NCI-H2227 (cell line): Measurements from ENCODE around the gene RND1.
"Not testable (repeated sequence)": the region's sequence is repeated elsewhere in the genome, so short reads cannot be mapped to it uniquely, and the experiment has no call there.

Source experiments
- DNase-seq: peaks from one replicate; lab custom pipeline; 2025; ENCODE audit not compliant: unreplicated experiment; lab: John Stamatoyannopoulos, UW

RND1 gene

DNA sequence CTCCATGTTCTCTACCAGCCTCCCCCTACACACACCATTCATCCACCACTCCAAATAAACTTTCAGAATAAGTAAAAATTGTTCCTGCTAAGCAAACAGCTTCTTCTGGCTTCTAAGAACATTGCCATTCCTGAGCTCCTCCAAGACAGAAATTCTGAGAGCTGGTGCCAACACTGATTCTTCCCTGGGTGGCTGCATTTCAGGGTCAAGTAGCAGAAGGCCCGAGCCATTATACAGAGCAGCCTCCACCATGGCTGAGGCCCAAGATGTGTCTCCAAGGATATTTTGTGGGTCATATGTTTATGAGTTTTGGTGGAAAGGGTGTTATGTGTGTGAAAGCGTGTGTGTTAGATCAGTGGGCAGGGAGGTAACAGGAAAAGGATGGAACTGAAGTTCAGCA lies 3.5 kb upstream of the RND1 start:
- DNase-seq, result no peak

DNA sequence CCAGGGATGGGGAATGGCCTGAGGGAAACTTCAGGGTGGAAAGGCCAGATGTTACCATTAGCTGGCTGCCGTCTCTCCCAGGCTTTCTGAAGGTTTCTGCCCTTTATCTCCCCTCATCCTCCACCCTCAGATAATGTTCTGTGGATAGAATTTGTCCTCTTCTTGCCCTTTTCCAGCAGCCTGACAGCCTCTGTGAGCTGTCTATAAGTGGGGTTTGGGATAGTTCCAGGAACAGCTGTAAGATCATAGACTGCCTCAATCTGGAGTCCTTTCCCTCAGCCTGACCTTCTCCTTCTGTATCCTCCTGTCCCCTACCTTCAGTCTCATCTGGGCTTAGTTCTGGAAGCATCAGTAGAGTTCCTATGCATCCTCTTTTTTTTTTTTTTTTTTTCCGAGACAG lies 2.8 kb upstream of the RND1 start:
- no peak for DNase-seq

DNA sequence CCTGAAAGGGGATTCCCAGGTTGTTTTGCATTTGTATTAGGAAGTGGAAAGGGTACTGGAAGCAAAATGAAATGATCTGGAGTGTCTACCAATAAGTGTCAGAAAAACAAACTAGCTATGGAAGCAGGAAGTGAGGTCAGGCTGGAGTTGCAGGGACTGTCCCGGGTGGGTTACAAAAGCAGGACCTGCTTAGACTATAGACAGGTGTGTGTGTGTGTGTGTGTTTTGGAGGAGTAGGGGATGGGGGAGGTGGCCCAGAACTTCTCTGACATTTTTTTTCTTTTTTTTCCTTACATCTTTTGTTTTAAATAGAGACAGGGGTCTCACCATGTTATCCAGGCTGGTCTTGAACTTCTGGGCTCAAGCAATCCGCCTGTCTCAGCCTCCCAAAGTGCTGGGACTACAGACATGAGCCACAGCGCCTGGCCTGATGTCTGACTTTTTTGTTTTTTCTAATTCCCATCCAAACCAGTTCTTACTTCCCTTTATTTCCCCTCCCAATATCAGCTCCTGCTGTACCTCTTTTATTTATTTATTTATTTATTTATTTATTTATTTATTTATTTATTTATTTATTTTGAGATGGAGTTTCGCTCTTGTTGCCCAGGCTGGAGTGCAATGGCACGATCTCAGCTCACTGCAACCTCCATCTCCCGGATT lies 512 bp upstream of the RND1 start:
- DNase-seq, result no peak

DNA sequence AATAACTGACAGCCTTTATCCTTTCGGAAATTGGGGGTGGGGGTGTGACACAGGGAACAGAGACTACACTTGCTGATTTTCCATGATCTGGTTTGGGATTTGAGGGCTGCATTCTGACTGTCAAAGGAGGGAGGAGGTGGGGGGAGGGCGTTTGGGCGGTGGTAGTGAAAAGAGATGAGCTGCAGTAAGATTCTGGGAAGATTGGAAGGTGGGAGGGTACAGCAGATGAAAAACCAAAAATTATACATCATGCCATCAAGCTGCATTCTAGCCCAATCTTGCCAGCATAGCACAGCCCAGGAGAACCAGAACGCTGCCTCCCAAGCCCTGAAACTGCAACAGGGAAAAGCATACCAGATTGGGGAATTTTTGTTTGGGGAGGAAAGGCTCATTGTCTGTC lies 2.4 kb downstream of the RND1 start:
- no peak for DNase-seq

DNA sequence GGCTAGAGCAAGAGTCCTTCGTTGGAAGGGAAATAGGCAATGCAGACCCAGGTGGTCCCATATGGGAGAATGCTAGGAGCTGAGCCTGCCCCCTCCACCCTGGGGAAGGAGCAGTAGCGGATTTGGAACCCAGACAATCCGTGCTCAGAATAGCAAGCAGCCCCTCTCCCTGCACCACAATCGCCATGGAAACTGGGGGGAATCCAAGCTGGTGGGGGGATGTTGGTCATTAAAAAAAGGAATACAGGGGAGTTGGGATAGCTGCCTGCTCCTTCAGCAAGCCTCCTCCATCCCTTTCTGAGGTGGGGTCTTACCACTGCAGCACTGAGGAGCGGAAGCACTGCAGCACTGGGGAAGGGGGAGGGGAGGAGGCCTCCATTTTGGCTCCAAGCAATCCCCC lies 2.9 kb downstream of the RND1 start:
- no peak for DNase-seq

DNA sequence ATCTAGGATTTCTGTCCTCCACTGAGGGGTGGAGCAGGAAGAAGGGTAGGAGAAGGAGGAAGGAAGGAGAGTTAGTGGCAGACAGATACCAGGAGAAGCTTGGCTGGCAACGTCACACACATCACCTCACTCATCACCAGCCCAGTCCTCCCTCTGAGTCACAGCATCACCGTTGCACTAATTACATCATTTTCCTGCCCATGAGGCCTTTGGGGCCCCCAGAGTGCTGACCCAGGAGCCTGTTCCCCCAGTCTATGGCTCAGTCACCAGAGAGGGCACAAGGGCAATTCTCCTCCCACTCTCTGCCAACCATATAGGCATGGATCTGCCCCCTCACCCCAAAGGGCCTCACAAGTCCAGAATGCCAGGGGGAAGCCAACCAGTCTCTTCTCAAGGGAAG lies 4.6 kb downstream of the RND1 start:
- no peak for DNase-seq

DNA sequence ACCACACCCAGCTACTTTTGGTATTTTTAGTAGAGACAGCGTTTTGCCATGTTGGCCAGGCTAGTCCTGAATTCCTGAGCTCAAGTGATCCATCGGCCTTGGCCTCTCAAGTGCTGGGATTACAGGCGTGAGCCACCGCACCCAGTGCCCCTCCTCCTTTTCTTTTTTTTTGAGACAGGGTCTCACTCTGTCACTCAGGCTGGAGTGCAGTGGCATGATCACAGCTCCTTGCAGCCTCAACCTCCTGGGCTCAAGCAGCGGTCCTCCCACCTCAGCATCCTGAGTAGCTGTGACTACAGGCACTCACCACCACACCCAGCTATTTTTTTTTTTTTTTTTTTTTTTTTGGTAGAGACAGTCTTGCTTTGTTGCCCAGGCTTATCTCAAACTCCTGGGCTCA lies 5.4 kb downstream of the RND1 start:
- DNase-seq, result not testable (repeated sequence)

DNA sequence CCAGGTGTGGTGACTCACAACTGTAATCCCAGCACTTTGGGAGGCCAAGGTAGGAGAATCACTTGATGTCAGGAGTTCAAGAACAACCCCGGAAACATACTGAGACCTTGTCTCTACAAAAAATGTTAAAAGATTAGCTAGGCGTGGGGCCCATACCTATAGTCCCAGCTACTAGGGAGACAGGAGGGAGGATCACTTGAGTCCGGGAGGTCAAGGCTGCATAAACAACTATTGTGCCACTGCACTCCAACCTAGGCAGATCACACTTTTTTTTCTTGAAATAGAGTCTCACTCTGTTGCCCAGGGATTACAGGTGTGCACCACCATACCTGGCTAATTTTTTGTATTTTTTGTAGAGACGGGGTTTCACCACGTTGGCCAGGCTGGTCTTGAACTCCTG lies 6.1 kb downstream of the RND1 start:
- no peak for DNase-seq

DNA sequence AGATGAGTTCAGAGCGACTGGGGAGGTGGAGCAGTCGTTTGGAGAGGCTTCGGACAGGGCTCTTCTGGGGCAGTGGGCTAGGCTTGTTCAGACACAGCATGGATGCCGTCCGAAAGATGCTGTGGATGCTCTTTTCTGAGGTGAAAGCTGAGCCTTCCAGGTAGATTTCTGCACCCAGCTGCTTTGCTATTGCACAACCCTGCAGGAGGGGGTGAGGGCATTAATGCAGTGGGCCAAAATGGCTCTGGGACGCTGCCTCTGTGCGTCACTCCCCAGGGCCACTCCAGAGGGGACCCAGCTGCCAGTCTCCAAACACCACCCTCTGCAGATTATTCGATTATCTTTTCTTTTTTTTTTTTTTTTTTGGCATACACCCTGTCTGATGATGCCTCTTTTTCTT lies 7.6 kb downstream of the RND1 start:
- DNase-seq, result no peak

DNA sequence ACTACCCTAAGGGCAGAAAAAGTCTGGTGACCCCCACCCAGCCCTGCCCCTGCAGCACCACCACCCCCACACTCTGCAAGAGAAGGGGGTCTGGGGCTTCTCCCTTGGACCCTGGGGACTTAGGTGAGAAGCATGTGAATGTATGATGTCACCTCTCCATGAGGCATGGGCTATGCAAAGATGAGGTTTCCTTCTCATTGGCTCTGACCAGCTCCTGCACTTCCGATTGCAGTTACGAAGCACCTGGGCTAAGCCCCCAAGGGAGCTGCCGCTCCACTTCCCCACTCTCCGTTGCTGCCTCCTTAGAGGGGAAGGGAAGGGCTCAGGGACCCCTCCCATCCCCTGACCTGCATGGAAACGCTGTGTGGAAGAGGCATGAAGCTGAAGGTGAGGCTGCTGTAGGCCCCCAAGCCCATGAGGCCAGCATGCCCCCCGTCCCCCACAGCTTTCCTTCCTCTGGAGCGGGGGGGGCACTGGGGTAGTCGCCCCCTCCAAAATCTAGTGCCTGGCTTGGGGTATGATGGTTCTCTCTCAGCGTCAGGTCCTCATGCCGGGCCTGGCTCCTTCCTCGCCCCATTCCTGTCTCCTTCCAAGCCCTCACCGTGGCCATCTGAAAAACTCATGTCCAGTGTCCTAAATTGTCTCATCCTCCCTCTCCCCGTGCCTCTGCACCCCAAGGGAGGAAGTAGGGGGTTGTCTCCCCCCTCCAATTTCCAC lies 8.2 kb downstream of the RND1 start:
- no peak for DNase-seq

DNA sequence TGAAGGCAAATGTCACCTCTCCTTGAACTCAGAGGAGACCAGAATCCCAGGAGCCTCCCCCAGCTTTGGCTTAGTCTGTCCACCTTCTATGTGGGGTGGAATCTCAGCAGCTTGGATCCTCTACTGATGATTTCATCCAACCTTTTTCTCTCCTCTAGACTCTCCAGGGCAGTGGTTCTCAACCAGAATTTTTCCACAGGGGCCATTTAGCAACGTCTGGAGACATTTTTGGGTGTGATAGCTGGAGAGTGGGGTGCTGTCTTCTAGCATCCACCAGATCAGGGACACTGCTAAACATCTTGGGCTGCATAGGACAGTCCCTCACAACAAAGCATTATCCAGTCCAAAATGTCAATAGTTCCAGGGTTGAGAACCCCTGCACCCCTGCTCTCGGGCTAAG lies 9.3 kb downstream of the RND1 start:
- DNase-seq, result no peak

DNA sequence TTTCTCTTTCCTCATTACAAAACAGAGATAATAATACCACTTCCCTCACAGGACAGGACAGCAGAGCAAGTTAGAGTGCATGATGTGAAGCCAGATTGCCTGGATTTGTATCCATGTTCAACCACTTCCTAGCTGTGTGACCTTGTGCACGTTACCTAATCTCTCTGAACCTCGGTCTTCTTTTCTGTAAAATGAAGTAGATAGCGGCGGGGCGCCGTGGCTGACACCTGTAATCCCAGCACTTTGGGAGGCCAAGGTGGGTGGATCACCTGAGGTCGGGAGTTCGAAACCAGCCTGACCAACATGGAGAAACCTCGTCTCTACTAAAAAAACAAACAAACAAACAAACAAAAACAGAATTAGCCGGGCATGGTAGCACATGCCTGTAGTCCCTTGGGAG lies 10.7 kb downstream of the RND1 start:
- DNase-seq, result not testable (repeated sequence)

DNA sequence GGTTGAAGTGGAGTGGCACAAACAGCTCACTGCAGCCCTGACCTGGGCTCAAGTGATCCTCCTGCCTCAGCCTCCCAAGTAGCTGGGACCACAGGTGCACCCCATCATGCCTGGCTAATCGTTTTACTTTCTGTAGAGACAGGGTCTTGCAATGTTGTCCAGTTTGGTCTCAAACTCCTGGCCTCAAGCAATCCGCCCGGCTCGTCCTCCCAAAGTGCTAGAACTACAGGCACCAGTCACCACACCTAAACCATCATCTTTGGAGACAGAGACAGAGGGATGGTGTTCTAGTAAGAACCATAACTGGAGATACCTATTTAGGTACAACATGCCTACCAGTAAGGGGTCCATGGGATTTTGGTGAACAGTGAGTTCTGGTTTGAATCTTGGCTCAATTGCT lies 11.2 kb downstream of the RND1 start:
- no peak for DNase-seq

DNA sequence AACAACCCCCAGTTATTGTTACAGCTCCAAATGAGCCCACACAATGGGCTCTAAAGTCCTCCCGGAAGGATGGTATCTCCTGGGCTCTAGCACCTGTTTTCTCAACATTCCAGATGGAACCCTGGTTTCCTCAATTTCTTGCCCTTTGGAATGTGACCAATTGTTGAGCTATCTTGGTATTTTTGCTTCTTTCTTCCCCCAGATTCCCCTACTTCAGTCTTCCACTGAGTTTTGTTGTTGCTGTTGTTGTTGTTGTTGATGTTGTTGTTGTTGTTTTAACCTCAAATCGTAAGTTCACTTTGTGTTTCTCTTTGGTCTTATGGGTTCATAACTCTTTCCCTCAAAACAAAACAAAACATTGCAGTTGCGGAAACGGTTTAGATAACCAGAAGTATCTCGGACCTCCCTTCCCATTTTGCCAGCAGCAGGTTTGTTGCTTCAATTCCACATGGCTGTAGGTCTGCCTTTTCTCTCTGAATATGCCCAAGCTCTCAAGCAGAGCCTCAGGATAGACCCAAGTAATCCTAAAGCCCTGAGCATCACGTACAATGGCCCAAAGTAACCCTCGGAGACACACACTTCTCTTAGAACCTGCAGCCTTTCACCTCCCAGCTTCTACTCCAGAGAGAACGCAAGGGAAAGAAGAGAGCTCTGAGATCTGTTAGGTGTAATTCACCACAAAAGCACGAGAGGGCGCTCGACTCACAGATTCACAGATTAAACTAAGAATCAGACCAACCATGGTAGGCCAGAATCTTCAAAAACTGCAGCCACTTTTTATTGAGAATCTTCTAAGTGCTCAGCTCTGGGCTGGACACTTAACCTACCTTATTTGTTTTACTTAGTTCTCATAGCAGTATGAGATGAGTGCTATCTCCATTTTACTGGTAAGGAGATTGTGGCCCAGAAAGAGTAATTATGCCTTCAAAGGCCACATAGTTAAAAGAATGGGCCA lies 12.7 kb downstream of the RND1 start:
- peak; percentile 87 for DNase-seq

DNA sequence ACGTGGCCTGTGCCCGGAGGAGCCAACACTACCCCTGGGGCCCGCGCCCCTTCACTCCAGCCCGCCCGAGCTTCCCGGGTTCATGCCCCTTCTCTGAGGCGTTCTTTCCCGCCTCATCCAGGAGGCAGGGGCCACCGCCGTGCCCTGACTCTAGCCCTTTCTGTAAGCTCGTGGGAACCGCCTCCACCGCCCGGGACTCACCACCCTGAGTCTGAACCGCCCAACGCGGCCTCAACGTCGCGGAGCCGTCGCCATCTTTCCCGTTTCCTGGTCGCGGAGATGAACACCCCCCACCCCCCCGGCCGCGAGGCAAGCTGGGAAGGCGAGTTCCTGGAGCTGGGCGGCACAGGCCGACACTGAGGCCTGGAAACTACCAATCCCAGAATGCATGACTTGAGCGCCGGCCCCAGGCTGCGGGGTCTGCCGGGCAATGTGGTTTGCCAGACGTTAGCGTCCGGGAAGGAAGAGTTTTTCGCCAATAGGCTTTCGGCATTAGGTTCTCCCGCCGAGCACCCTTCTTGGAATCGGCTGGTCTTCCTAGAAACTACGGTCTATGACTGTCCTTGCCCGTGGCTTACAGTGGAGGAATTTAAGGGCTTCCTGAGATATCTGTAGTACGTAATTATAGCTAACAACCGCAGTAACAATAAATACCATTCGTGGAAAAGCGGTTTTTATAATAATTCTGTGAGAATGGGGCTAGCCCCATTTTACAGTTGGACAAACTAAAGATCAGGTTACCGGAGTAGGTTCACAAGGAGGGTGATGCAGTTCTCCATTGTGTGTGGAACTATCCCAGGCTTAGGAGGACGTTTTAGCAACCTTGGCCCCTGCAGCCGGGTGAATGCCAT lies 13.6 kb downstream of the RND1 start, which contains the start of gene DDX23:
Gene DDX23 (minus strand): TSS at position 281 of the 851 bp plus-strand sequence. CDS start 6,381 bp downstream, outside the sequence.
- DNase-seq, result peak; percentile 95

DNA sequence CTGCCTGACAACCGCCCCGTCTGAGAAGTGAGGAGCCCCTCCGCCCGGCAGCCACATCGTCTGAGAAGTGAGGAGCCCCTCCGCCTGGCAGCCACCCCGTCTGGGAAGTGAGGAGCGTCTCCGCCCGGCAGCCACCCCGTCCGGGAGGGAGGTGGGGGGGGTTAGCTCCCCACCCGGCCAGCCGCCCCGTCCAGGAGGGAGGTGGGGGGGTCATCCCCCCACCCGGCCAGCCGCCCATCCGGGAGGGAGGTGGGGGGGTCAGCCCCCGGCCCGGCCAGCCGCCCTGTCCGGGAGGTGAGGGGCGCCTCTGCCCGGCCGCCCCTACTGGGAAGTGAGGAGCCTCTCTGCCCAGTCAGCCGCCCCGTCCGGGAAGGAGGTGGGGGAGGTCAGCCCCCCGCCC lies 23.6 kb downstream of the RND1 start:
- not testable (repeated sequence) for DNase-seq

DNA sequence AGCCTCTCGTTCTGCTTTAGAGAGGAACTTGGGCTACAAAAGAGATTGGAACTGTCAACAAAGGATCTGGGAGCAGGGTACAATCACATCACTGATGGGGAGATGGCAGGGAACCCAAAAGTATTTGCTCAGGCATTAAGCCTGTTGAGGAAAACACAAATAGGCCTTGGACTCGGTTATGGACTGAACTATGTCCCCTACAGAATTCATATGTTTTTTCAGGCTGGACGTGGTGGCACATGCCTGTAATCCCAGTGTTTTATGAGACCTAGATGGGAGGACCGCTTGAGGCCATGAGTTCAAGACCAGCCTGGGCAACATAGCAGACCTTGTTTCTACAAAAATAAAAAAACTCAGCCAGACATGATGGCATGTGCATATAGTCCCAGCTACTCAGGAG lies 27.6 kb downstream of the RND1 start:
- DNase-seq, result no peak

DNA sequence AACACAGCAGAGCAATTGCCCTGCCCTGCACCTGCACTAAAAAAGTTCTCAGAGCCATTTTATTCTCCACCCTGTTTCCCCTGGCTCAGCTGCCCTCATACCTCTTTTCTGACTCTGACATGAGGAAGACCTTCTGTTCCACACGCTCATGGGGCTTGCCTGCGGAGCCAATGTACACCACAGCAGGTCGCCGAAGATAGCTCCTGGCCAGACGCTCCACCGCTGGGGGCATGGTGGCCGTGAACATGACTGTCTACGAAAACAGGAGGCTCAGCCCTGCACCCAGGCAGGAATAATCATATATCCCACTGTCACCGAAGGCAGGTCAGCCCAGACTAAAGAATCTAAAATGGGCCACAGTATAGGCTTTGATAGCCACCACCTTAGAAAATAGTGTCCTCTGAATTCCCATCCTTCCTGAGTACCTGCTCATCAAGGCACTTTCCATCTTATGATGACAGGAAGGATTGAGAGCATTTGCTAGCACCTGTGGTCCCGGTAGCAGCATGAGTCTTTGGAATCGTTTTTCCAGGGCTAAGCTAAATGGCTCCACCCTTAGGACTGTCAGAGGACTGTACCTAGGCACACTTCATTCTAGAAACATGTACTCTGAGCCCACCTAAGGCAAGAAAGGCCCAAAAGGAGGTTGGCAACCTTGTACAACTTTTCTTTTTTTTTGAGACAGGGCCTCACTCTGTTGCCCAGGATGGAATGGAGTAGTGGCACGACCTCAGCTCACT lies 33.2 kb downstream of the RND1 start:
- no peak for DNase-seq

DNA sequence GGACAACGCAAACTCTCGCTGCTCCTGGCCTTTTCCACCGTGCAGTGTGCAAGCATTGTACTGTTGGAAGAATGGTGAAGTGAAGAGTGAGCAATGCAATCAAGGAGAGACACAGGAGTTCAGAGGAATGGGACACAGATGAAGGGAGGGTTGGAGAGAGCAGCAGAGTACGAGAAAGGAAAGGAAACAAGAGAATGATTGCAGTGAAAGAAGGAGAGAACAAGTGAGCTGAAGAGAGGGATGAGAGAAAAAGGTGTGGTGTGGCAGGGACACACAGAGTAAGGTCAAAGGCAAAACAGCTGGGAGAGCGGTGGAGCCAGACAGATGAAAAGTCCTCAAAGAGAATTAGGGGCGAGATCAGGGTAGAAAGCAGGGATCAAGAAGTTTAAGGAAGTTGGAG lies 34.4 kb downstream of the RND1 start:
- DNase-seq, result no peak
